Loucy (cell line): Measurements from ENCODE around the gene ATXN7L1.

Experiments
- CTCF ChIP-seq: fragments of 200-600 bp; sonication (generic); conservative IDR thresholded peaks from 2 replicates; pipeline ENCODE4 v1.5.1; 2014; ENCODE audit warnings: mild to moderate bottlenecking, antibody characterized with exemption, low read length
- EZH2phosphoT487 ChIP-seq: fragments of 200-600 bp; IDR thresholded peaks from 2 replicates; pipeline ENCODE4 v1.6.1; 2018; ENCODE audit warnings: antibody characterized with exemption, mild to moderate bottlenecking, moderate library complexity, borderline replicate concordance

- TF ChIP-seq CTCF, result no peak
- no peak for TF ChIP-seq EZH2phosphoT487
These were observed 5.0 kb upstream of the ATXN7L1 start for GRCh38 chr7:105881439-105881838.
